ENCODE measurements around the gene ACAP2. TPM values are rescaled to one million over a fixed set of nuclear protein-coding genes. Genes with fewer than 3 reads are reported as not detected.

ACAP2 gene
- total and polyA plus RNA-seq, 2 experiments from 2014 or later = 45.6 to 104 TPM

- Mint-ChIP-seq H3K4me1 (no peaks in the 10 kb centered on the region), H3K27ac (no peak overlapping the region), H3K9me3 (no peaks in the 10 kb centered on the region), H3K36me3 (ENCODE audit: low read depth) (no peaks in the 10 kb centered on the region), H3K4me3 (no peak overlapping the region), H3K27me3 (ENCODE audit: insufficient read depth, low read depth, poor library complexity) (peaks cover 3% of the 10 kb centered on the region)
- no peak overlapping the region for H3K4me2 ChIP-seq
- H3K4me3 ChIP-seq = no peak overlapping the region
- no peaks in the 10 kb centered on the region for H3F3A ChIP-seq (replicated peaks; ENCODE audit: low read depth)
- no peaks in the 10 kb centered on the region for H3K36me3 ChIP-seq (ENCODE audit: insufficient read depth)
- ATAC-seq = no peak
- DNase-seq (ENCODE audit: low spot score) = no peak
- H3K9me2 ChIP-seq (ENCODE audit: insufficient read depth) = no peaks in the 10 kb centered on the region
- H3K27me3 ChIP-seq (ENCODE audit: insufficient read depth) = no peaks in the 10 kb centered on the region
- no peaks in the 10 kb centered on the region for H4K20me1 ChIP-seq (replicated peaks; ENCODE audit: insufficient read depth)
- no peaks in the 10 kb centered on the region for H3K4me1 ChIP-seq (ENCODE audit: insufficient read depth)
- no peak overlapping the region for H2AFZ ChIP-seq
- TF ChIP-seq ETS1 (IDR thresholded peaks at IDR 0.05) (no peak), ZNF331 (CRISPR knock-in tag; IDR thresholded peaks at IDR 0.05; ENCODE audit: low read depth) (no peak), ZNF114 (CRISPR knock-in tag; IDR thresholded peaks at IDR 0.05) (no peak)
- no peaks in the 10 kb centered on the region for H3K79me2 ChIP-seq (replicated peaks; ENCODE audit: insufficient read depth)
- H3K27ac ChIP-seq (ENCODE audit: low read depth) = no peak overlapping the region
Measured at GRCh38 chr3:195461594-195462307, 18.9 kb upstream of the ACAP2 start.

GRCh38 chr3:195460091-195460713 is 17.4 kb upstream of the ACAP2 start:
- H3K9me3 Mint-ChIP-seq = no peaks in the 10 kb centered on the region
- H3K4me1 Mint-ChIP-seq = no peaks in the 10 kb centered on the region
- Histone ChIP-seq H3K27ac (ENCODE audit: low read depth) (no peak overlapping the region), H4K20me1 (replicated peaks; ENCODE audit: insufficient read depth) (no peaks in the 10 kb centered on the region), H3F3A (replicated peaks; ENCODE audit: low read depth) (no peaks in the 10 kb centered on the region), H3K36me3 (ENCODE audit: insufficient read depth) (no peaks in the 10 kb centered on the region), H3K4me3 (no peak overlapping the region), H2AFZ (no peak overlapping the region), H3K4me1 (ENCODE audit: insufficient read depth) (no peaks in the 10 kb centered on the region), H3K27me3 (ENCODE audit: insufficient read depth) (no peaks in the 10 kb centered on the region), H3K79me2 (replicated peaks; ENCODE audit: insufficient read depth) (no peaks in the 10 kb centered on the region), H3K9me2 (ENCODE audit: insufficient read depth) (no peaks in the 10 kb centered on the region), H3K4me2 (no peak overlapping the region)
- H3K27me3 Mint-ChIP-seq (ENCODE audit: insufficient read depth, low read depth, poor library complexity) = peaks cover 3% of the 10 kb centered on the region
- no peak overlapping the region for H3K4me3 Mint-ChIP-seq
- DNase-seq (ENCODE audit: low spot score) = no peak
- no peak overlapping the region for H3K27ac Mint-ChIP-seq
- no peak for ATAC-seq
- no peaks in the 10 kb centered on the region; the same call in 2 of the 3 replicates for H3K36me3 Mint-ChIP-seq (ENCODE audit: low read depth)
- no peak for TF ChIP-seq EZH2phosphoT487 (IDR thresholded peaks at IDR 0.05; ENCODE audit: unreplicated experiment)
- TF ChIP-seq ETS1 (IDR thresholded peaks at IDR 0.05) = no peak
- no peak for TF ChIP-seq EZH2 (IDR thresholded peaks at IDR 0.05; ENCODE audit: low read depth, unreplicated experiment)
- TF ChIP-seq CREB1 (CRISPR knock-in tag; IDR thresholded peaks at IDR 0.05; ENCODE audit: low read depth) = no peak
- TF ChIP-seq POLR2AphosphoS5 (IDR thresholded peaks at IDR 0.05; ENCODE audit: low read depth) = no peak
- no peak for TF ChIP-seq STAT1 (IDR thresholded peaks at IDR 0.05; ENCODE audit: unreplicated experiment)
- TF ChIP-seq REST (IDR thresholded peaks at IDR 0.05; ENCODE audit: unreplicated experiment) = no peak
- no peak for TF ChIP-seq ZNF114 (CRISPR knock-in tag; IDR thresholded peaks at IDR 0.05)
- no peak for TF ChIP-seq JUNB (IDR thresholded peaks at IDR 0.05; ENCODE audit: unreplicated experiment)
- TF ChIP-seq ZNF331 (CRISPR knock-in tag; IDR thresholded peaks at IDR 0.05; ENCODE audit: low read depth) = no peak
